ENCODE results near the gene PHF2.

The PHF2 gene

GRCh38 chr9:93587284-93587650 is 10.9 kb downstream of the PHF2 start:
- no peak for DNase-seq (ENCODE audit: low read depth)

DNA sequence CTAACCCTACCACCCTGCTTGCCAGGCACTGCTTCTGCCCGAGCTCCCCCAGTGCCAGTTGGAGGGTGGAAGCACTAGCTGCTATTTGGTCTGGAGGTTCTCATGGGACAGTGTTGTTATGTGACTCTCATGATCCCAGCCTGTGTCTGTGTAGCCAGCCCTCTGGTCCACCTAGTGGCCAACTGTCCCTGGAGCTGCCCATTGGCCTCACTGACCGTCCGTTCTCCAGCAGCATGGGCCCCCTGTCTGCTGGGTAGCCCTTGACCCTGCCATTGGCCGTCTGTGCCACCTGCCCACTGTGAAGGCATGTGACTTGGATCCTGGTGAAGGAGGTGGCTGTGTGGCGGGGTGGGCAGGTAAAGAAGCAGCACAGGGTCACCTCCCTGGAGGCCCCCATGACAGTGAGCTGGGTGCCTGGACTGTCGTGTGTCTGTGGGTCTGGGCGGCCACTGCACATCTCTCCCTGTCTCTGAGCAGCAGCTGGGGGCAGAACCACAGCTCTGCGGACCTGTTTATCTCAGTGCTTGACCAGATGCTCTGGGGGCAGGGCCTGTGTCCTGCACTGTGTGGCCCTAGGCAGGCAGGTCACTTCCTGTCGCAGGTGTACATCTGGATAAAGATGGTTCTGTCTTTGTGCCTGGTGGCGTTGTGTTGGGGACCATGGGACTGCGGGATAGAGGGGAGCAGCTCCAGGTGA is 11.4 kb downstream of the PHF2 start:
- no peak for DNase-seq (ENCODE audit: low read depth)

GRCh38 chr9:93588641-93589609 is 12.5 kb downstream of the PHF2 start:
- no peak for DNase-seq (ENCODE audit: low read depth)

DNA sequence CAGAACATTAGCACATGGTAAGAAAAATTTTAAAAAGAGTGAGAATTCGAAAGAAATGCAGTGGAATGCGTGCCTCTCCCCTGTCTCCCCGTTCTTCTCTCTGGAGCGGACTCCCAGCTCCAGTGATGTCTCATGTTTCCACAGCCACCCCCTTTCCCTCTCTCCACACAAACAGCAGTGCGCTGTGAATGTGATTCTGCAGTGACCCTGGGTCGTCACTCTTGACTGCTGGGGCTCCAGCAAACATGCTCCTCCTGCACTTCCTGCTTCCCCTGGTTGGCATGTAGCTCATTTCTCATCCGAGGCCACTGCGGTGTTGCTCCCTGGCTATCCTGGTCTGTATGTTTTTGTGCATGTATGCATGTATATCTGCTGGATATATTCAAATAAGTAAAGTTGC is 13.3 kb downstream of the PHF2 start:
- DNase-seq (ENCODE audit: low read depth): no peak

DNA sequence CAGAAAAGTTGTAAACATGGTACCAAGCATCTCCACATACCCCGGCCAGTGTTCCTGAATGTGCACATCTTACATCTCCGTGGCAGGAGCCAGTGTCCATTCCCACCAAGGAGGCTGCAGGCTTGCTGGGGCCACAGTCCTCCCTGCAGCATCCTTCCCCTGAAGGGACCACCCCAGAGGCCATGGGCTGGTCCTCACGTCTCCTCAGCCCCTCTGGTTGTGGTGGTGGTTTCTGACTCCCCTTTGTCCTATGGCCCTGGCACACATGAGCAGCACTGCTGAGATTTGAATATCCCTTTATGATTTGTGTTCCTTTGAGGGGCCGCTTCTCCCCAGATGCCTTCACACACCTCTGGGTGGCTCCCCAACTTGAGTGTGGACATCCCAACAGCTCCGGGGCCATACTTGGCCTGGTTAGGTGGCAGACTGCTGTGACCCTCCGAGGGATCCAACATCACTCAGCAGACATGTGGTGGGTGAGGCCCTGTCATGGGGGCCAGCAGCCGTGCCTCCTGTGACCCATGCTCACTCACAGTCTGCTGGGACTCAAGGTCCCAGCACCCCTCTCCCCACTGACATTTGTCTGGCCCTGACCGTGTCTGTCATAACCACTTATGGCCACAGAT is 14.3 kb downstream of the PHF2 start:
- DNase-seq (ENCODE audit: low read depth): no peak

DNA sequence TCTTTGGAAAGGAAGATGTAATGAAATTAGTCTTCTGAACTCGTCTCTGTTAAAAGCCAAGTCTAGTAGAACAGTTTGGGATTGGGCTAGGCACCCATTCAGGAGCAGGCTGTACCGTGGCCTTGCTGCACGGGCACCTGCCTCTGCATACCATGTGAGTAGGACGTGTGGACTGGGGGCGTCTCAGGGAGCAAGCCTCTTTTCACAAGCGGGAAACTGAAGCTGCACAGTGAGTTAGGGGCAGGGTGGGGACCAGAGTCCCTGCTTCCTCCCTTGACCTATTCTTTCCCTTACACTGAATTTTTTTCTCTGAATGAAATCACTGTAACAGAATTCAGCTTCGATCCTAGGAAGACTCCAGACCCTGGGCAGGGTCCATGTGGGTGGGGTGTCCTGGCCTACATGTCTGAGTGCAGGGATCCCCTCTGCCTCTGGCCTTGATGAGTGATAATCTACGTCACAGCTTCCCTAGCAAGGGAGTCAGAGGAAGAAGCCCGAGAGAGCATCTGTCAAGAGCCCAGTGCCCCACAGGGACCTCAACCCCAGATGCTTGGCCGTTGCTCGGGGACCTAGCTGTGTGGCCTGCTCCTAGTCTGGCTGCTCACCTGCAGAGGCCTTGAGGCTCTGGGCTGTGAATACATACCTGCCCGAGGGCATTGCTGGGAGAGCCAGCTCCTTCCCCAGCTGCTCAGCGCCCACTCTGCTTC is 15.1 kb downstream of the PHF2 start:
- DNase-seq (ENCODE audit: low read depth): no peak

DNA sequence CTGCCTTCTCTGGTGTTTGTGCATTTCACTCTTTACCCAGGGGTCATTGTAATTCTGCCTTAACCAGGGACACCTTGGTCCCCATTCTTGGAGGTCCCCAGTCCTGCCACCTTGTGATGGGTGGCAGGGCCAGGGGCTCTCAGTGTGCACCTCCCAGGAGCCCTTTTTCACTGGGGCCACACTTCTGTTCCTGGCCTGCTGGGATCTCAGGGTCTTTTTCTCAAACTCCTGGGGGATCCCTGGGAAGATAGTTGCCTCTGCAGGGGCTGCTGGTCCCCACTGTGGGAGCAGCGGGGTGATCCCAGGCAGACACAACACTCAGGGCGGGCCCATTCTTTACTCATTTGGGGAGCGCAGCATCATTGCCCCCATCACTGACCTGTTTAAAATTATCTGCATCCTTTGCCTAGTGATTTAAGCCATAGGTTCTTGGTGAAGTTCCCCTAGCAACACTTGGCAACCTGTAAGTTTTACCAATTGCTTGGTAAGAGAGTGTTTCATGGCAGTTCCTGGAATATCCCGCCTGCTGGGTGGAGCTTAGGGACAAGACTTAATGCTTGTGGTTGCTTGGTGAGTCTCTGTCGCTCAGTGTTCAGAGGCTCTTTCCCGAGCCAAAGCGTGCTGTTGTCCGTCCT is 15.7 kb downstream of the PHF2 start:
- peak; percentile 57 for DNase-seq (ENCODE audit: low read depth)

DNA sequence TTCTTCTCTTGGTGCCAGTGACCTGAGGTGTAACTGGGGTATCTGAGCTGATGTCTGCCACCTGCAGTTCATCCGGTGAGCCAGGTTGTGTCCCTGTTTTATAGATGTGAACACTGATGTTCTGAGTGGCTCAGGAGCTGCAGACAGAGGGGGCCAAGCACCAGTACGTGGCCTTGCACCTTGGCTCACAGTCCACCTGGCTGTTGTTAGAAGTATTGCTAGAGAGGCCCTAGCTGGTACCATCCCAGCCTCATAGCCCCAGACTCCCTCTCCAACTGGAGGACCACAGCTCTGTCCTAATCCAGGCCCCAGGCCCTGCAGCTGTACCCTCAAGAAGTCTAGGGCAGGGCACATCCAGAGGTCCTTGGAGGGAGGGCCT is 16.2 kb downstream of the PHF2 start:
- DNase-seq (ENCODE audit: low read depth): no peak

DNA sequence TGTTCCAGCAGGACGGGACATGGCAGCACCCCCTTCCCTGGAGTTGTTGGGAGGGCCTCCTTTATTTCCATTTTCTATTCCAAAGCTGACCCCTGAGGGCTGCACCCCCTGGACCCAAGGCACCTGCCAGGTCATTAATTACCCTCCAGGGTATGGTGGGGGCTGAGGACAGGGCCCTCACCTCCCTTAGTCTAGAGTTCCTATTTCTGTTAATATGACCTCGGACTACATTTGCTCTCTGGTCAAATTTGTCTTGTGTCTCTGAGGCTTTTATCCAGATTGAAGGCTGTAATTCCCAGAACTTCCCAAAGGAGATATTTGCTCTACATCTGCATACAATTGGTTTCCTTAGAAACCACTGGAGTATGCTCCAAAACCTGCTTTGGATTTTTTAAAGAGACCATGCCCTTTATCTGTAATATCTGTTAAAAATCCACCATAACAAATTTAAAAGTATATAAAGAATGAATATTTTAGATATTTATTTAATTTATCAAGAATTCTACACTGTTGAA is 16.8 kb downstream of the PHF2 start:
- peak; percentile 20 for DNase-seq (ENCODE audit: low read depth)

DNA sequence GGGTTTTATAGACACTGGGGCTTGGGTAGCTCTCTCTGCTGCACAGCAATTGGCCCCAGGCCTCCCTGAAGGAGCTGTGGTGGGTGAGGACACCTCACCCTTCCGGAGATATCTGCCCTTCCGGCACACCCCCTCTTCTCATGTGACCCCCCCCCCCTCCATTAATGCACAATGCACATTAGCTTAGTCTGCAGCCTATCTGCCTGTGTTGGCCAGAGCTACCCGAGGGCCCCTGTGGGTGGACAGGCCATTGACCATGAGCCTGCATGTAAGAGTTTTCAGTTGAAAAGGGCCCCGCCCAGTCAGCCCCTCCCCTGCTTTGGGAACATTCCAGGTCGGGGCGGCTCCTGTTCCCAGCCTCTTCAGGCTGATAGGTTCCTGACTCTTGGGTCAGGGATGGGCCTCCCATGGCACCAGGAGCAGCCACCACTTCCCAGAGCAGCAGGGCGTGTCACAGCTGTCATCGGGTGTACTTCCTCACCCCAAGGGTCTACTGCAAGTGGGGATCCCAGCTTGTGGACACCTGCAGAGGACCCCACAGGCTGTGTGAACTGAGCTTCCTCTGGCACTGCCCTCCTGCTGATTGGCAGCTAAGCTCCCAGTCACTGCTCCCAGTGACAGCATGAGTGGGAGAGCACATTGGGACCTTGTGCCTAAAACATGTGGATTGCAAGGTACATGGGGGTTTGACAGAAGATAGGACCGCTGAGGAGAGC is 17.8 kb downstream of the PHF2 start:
- DNase-seq (ENCODE audit: low read depth): no peak

DNA sequence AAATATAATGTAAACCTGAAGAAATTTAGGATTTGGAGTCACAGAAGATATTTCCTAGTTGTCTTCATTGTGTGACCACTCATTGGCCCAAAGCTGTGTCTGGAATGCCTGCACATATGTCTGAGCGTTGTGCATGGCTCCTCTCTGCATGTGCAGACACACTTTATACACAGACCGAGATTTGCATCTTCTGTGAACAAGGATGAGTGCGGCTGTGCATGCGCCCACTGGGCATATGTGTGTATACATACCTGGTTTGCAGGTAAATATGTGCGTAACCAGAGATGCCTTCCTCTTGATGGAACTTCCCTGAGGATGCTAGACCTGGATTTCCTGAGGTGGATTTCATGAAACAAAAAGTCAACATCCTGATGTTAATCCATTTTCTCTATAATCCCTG is 19.1 kb downstream of the PHF2 start:
- DNase-seq (ENCODE audit: low read depth): no peak

- no peak for DNase-seq (ENCODE audit: low read depth)
Observed at GRCh38 chr9:93595861-93596365, 19.5 kb downstream of the PHF2 start.

GRCh38 chr9:93596399-93596798 is 20.0 kb downstream of the PHF2 start:
- DNase-seq (ENCODE audit: low read depth): no peak

DNA sequence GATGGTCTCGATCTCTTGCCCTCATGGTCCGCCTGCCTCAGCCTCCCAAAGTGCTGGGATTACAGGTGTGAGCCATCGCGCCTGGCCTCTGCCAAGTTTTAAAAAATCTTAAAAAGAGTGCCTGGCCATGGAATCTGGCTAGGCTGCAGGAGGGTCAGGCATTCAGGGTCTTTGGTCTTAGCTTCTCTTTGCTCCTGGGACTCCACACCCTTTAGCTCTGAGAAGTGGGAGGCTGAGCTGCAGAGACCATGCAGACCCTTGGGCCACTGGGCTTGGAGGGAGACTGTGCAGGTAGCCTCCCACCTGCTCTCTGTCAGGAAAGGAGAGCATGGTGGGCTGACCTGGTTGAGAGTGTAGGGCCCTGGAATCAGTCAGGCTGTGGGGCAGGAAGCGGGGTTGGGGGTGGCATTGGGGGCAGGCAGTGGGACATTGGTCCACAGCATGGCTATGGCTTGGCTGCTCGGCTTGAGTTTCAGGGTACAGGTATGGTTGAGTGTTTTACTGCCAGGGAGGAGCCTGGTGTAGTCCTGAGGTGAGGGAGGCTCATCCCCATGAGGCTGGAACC is 20.8 kb downstream of the PHF2 start:
- no peak for DNase-seq (ENCODE audit: low read depth)

- no peak for DNase-seq (ENCODE audit: low read depth)
Observed at GRCh38 chr9:93597871-93598646, 21.7 kb downstream of the PHF2 start.

- DNase-seq (ENCODE audit: low read depth): no peak
Observed at GRCh38 chr9:93598647-93599241, 22.4 kb downstream of the PHF2 start.

DNA sequence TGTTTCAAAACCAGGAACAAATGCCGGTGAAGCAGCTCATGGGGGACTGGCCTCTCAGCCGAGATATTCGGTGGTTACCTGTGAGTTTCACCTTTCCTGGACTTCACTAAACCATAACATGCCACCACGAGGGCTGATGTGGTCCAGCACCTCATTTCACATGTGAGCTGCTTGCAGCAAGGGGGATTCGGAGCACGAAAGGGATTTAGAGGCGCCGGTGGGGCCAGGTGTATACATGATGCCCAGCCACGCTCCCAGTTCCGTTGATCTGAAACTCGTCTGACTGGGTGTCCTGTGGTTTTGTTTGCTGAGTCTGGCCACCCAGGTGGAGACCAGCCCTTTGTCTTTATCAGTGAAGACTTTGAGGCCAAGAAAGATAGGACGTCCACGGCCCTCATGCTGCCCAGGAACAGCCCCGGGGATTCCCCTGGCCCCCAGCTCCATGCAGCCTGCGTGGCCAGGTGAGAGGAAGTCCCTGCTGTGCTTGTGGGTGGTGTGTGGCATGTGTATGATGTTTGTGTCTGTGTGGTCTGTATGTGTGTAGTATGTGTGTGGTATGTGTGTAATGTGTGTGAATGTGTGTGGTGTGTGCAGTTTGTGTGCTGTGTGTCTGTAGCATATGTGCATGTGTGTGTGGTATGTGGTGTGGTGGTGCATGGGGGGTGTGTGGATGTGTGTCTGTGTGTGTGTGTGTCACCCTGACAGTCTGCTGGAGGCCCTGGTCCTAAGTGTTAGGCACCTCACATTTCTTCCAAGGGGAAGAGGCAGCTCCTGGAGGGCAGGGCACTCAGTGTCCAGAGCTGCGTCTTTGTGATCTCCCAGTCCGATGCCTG is 23.4 kb downstream of the PHF2 start:
- no peak for DNase-seq (ENCODE audit: low read depth)

- DNase-seq (ENCODE audit: low read depth): no peak
Observed at GRCh38 chr9:93600504-93600903, 24.1 kb downstream of the PHF2 start.
